Hematopoietic multipotent progenitor cell treated with erythropoietin and hydrocortisone succinate and interleukin-3 and kit ligand, for 6 days (in vitro differentiated cells): ENCODE results near the gene CD99L2.

Experiments used
- DNase-seq: peaks from one replicate; pipeline ENCODE4 v3.0.0-alpha.2; 2015

The CD99L2 gene, protein sequence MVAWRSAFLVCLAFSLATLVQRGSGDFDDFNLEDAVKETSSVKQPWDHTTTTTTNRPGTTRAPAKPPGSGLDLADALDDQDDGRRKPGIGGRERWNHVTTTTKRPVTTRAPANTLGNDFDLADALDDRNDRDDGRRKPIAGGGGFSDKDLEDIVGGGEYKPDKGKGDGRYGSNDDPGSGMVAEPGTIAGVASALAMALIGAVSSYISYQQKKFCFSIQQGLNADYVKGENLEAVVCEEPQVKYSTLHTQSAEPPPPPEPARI

DNA sequence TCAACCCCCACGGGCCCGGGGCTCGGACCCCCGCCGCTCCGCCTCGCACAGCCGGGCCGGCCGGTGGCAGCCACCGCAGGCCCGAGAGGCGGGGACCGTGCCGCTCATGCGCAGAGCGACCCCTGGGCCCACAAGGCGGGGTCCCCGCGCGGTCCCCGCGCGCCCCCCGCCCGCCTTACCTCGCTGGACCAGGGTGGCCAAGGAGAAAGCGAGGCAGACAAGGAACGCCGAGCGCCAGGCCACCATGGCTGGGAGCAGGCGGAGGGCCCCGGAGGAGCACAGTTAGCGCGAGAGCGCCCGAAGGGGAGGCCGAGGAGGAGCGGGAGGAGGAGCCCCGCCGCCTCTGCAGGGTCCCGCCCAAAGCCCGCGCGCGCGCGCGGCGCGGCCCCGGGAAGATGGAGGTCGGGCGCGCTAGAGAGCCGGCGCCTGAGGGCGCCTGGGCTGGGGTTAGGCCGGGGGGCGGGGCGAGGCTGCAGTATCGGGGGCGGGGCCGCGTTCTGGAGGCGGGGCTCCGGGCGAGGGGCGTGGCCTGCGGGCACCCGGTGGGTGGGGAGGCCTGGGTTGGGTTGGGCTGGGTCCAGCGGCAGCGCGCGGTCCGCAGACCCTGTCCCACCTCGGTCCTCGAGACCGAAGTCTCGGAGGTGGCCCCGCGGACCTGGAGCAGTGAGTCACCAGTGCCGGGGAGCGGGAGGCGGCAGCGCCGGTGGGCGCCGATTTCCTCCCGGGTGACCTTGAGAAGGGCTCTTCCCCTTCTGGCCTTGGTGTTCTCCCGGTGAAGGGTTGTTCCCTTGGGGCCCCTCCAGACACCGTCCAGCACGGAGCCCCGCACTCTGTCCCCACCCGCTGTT is at the start of gene CD99L2:
TSS of gene CD99L2 (minus strand) at position 326 of the 848 bp plus-strand sequence. CDS start at position 246, 80 bp downstream.
- peak; percentile 87 for DNase-seq

DNA sequence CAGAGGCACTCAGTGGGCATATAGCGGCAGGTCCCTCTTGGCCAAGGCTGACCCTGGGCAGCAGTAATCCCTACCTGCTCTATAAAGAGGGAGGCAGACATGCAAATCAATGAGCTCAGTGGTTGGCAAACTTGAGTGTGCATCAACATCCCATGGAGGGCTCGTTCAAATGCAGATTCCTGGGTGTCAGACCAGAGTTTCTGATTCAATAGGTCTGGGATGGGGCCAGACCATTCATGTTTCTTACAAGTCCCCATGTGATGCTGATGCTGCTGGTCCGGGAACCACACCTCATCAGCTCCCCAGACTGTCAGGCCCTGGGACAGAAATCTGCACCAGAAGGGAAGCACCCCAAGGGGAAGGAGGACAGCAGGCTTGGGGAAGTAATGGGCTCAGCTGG is 45.8 kb upstream of the CD99L2 start:
- no peak for DNase-seq

DNA sequence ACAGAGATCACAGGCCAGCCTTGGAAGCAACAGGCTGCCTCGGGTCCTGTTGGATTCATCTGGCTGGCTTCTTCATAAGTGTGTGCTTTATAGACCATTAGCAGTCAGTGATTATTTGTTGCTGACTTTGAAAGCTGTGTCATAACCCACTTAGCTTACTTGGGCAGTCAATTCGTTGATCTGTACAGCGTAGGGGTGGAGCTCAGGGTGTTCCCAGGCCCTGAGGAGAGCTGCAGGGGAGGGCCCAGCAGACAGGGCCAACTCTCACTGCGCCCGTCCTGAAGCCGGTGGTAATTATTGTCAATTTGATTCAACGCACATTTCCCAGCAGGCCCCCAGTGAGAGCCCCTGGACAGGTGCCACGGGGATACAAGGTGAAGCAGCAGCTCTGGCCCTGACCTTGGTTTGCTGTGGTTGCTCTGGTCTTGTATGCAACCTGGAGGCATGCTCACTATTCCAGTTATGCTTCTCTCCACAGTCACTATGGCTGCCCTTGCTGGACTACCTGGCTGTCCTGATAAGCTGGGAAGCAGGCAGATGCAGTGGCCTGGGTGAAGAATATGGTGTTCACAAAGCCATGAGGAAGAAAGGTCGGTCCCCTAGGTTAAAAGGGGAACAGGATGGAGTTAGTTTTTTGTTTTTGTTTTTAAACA is 44.6 kb upstream of the CD99L2 start:
- no peak for DNase-seq

DNA sequence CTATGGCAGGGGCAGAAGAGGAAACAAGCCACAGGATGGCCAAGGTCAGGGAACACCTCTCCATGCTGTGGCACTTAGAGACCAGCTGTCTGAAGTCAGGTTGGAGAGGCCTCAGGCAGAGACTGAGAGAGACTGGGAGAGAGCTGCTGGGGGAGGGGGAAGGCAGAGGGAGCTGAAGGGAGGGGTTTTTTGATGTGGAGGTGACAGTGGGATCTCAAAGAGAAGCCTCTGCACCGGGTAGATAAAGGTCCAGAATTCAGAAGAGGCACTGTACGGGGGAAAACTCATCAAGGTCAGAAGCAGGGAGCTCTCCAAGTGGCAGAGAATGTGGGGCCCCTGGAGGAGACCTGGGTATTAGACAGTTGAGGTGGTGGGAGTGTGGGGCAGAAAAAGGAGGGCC is 43.1 kb upstream of the CD99L2 start:
- DNase-seq: peak; percentile 31

DNA sequence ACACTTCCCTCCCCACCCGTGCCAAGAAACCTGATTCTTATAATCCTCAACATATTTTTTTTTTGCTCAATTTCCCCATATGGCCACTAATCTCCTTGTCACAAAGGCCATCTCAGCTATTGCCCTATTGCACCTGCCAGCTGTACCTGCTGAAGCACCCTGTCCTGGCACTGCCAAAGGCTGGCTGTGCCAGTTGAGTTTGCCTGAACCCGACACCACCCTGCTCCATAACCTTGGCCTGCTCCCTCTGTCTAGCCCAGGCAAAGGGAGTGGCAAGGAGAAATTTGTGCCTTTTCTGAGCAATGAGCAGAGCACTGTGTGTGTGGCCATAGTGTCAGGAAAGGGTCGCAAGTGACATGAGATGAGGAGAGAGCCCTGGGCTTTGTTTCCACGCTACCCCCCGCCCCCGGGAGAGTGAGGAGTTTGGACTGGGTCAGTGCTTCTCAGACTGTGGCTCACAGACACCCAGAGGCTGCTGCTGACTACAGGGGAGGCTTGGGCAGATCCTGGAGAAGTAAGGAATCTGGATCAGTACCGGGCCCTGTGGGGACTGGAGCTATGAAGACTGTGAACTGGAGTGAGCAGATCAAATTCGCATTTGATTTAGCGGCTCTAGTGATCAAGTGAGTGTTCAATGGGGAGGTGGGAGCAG is 42.5 kb upstream of the CD99L2 start:
- no peak for DNase-seq

DNA sequence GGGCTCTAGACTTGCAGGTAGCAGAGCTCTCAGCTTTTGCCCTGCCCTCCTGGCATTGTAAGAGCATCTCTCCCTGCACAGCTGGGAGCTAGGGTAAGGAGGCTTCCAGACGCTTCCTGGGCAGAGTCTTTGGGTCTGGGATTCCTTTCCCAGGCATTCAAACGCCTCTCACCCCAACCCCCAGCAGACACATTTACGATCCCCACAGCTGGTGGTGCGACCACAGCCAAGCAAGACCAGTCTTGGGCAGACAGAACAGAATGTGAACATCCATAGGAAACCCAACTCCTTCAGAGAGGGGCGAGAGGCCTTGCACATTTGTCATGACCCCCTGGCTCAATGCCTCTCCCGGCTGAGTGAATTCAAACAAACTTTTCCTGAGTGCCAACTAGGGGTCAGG is 38.1 kb upstream of the CD99L2 start:
- no peak for DNase-seq

DNA sequence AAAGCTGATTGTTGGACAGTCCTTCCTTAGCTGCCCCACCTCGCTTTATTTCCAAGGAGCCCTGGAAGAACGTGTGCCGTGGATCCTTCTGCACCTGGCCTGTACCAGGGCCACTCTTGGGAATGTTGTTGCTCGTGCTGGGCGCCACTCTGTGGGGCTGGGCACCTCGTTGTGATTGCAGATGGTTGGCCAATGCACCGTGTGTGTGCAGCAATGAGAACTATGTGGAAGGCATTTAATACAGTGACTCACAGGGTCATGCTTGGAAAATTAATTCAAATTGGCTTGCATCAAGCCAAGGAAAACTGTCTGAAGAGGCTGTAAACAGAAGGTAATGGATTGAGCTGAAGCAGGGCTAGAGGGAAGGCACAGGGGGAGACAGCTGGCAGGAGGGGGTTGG is 37.0 kb upstream of the CD99L2 start:
- no peak for DNase-seq

DNA sequence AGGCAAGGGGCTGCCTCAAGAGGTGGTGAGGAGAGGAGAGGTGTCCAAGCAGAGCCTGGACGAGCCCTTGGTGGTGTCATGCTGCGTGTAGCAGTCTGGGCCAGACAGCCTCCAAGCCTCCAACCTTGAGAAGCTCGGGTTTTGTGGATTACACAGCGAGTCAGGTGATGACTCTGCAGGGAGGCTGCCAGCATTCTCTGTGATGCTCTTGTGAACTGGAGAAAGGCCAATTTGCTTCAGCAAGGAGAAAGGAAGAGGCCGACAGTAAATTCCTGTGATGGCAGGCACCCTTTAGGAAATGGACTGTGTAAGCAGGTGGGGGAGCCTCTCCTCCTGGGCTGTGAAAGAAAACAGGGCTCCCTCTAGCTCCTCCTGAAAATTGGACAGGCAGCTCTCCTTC is 36.0 kb upstream of the CD99L2 start:
- no peak for DNase-seq

DNA sequence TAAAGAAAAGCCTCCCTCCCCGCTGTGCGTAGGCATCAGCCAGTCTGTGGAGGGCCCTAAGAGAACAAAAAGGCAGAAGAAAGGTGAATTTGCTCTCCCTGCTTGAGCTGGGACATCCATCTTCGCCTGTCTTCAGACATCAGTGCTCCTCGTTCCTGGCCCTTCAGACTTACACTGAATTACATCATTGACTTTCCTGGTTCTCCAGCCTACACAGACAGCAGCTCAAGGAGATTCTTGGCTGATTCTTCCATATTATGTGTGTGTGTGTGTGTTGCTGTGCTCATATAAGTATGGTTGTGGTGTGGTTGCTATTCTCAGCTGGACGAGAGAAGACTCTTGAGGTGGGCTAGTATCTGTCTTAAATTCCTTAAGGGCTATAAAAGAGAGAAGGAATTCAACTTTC is 35.5 kb upstream of the CD99L2 start:
- DNase-seq: no peak

DNA sequence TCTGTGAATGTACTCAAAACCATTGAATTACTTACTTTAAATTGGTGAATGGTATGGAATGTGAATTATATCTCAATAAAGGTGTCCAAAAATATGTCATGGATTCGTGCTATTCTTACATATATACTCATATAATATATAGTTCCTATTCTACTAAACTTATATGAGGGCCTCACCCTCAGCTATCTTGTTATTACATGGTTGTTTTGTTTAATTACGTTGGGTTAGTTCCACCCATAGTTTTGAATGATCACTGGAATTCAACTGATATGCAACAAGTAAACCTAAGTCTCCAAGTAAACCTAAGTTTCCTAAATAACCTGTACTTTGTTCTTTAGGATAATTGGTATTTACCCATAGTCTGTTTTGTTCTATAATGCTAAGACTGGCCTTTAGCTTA is 30.6 kb upstream of the CD99L2 start:
- DNase-seq: no peak

DNA sequence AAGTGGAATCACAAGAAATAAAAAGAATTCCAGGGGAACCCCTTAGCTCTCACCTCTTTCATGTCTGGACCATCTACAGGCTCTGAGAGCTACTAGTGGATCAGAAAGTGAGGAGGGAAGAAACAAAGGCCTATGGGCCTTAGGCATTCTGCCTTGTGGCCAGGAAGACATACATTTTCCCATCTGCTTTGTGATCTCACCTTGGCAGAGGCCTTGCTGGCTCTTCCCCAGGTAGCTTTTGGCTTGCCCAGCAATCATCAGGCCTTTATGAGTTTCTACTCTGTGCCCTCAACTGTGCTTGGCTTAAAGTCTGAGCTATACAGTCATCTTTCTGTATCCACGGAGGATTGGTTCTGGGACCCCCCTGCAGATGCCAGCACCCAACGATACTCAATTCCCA is 28.3 kb upstream of the CD99L2 start:
- no peak for DNase-seq

DNA sequence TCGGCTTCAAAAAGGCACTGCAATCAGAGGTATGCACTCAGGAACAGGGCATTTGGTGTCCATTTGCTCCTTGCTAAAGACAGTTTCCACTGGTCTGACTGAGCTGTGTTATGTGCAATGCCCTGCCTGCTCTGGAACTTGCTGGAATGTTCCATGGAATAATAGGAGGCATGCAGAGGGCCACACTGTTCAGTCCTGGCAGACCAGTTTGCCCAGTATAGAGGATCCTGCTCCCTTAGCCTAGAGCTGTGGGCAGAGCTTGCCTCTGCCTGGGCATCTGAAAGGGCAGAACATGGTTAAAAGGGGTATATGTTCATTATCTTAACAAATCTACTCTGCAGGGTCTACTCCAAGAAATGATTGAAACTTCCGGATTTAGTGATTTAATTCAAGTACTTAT is 27.8 kb upstream of the CD99L2 start:
- no peak for DNase-seq

DNA sequence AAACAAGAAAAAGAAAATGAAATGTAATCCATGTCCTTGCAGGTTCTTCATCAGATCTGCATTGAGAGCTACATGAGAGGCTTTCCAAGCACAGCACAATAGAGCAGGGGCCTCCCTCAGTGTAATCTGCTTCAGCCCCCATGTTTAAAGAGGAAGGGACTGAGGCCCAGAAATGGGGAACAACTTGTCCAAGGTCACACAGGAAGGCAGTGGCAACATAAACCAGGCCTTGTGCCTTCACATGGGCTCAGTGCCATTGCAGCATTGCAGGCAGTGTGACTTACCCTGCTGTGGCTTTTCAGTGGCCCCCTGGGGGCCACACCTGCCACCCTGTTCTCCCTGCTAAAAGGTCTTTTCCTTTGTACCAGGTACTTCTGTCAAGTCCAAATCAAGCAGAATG is 20.9 kb upstream of the CD99L2 start:
- peak; percentile 7 for DNase-seq

DNA sequence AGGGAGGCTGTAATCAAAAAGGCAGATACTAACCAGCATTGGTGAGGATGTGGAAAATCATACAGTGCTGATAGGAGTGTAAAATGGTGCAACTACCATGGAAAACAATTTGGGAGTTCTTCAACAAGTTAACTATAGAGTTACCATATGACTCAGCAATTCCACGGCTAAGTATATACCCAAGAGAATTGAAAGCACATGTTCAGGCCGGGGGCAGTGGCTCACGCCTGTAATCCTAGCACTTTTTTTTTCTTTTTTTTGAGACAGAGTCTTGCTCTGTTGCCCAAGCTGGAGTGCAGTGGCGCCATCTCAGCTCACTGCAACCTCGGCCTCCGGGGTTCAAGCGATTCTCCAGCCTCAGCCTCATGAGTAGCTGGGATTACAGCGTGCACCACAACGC is 15.0 kb upstream of the CD99L2 start:
- DNase-seq: no peak

DNA sequence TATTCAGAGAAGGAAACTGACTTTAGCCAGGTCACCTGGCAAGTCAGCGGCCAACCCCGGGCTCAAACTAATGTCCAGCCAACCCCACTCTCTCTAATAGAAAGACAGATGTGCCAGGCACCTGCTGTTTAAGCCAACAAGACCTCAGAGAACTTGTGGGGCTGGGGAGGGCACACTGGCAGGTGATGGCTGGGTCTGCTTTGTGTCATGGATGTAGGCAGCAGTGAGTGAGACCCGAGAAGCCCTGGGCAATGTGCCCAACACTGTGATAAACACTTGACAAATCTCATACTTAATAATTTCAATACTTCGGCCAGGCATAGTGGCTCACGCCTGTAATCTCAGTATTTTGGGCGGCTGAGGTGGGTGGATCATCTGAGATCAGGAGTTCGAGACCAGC is 9.0 kb upstream of the CD99L2 start:
- no peak for DNase-seq

DNA sequence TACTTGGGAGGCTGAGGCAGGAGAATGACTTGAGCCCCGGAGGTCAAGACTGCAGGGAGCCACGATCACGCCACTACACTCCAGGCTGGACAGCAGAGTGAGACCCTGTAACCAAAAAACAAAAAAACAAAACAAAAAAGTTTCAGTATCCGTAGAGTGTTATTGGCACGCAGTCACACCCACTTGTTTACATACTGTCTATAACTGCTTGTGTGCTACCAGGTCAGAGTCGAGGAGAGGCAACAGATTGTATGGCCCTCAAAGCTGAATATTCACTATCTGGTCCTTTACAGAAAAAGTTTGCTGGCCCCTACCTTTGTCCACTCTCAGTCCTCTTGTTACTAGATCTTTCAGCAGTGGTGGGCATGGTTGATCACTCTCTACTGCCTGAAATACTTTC is 8.2 kb upstream of the CD99L2 start:
- DNase-seq: no peak

DNA sequence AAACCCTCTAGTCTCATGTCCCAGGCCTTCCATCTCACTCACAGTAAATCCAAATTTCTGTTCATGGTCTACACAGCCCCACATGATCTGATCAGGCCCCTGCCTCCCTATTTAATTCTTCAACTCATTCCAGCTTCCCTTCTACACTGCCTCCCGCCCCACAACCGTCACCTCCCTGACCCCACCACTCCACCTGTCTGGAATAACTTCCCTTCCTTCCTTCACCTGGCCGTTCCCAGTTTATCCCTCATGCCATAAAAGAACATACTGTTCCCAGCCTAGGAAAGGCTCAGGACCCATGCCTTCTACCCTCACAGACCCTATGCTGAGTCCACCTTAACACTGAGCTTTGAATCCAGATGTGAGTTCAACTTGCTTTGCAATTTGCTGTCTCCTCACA is 6.8 kb upstream of the CD99L2 start:
- no peak for DNase-seq

DNA sequence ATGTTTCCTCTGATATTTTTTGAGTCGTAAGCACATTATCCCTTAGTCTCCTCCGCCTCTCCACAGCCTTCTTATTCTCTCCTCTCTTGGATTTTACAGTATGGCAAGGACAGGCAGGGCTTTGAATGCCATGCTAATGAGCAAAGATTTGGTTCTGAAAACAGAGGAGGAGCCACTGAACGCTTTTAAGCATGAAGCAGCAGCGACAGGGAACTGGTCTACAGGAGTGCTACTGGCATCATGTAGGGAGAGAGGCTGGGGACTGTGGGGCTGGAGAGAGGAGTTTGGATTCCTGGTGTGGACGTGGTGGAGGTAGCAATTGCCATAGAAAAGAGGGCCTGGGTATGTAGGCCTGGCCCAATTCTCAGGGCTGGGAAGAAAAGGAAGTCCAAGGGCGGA is 4.6 kb upstream of the CD99L2 start:
- DNase-seq: no peak

DNA sequence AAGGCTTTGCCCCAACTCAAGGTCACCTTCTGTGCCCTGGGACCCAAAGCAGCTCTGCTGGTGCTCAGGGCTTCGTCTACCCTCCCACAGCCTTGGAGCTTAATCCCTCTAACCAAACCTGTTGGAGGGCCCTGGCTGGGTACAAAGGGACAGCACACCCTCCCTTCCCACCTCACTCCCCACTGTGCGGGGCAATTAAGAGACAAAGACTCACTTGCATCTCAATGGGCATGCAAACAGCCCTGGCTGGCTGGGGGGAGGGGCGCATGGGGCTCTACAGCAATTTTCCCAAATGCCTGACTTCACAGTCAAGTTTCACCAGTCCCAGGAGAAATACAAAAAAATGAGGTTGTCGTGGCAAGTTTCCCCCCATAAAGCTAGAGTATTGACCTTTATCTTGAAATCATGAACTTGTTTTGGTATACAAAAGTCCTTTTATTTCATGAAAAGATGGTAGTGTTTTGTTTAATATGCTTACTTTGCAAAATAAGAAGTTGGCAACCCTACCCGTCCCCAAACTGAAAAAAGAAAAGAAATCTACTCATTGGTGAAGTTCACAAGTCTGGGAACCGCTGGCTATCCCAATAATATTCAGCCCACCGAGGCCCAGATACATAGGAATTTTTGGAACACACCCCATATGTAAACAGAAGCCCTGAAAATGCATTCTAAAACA is 4.1 kb upstream of the CD99L2 start:
- DNase-seq: no peak

DNA sequence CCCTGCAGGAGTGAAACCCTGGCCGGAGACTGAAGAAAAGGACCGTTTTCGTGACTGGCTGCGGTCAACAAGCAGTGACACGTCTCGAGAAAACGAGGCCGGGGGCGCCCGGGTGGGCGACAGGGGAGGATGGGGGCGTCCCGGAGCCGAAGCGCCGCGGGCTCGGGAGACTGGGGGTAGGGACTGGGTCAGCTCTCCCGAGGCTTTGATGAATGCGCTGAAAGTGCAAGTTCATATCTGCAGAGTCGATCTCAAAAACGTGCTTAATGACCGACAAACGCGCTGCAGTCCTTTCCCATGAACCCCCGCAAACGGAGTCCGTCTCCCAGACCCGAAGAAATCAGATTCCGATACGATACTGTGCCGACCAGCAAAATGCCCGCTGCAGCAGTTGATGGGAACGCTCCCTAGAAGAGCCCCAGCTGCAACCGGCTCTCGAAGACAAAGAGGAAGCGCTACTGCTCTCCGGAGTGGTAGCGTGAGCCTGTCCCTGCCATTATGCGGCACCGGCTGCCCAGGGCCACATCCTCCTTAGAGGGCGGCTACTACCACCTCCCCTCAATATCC is 806 bp upstream of the CD99L2 start:
- DNase-seq: peak; percentile 58

DNA sequence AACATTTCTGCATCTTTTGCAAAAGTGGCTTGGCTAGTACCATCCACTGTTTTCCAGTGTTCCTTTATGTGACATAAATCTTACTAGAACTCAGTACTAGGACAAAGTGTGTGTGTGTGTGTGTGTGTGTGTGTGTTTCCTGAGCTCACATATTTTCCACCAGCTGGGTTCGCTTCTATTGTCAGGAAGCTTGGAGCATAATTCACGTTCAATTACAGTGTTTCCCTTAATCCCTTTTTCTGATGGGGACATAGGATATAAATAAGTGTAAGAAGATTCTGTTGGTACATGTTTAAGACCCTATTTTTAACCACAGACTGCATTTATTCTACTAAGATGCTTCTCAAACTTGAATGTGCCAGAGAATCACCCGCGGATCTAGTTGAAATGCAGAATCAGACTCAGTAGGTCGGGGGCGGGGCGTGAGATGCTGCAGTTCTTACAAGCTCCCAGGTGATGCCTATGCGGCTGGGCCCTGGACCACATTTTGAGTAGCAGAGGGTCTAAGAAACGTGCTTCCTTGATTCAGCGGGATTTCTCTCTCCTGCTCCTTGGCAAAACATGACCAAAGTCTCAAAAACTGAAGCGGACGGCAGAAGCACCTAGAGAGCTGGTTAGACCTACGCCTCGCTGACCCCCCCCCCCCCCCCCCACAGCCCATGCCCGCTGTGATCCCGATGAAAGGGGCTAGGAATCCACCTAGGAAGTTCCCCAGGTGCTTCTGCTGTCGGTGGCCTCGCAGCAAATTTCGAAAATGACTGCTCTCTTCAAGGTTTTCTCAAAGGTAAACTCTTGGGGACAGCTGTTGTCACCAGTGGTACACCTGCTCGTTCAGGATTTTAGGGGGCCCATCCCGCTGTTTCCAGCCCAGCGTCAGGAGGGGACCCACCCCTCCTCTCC is 797 bp downstream of the CD99L2 start:
- peak; percentile 40 for DNase-seq
